Ishikawa (cell line): ENCODE measurements around the gene HEATR5B.

ENCODE experiments used
- CEBPB ChIP-seq: IDR thresholded peaks from 2 replicates; pipeline ENCODE4 v1.6.1; 2012
- CREB1 ChIP-seq: IDR thresholded peaks from 2 replicates; pipeline ENCODE4 v1.6.1; 2012; ENCODE audit warnings: low read depth
- EGR1 ChIP-seq: IDR thresholded peaks from 2 replicates; pipeline ENCODE4 v1.6.1; 2012
- EP300 ChIP-seq: IDR thresholded peaks from 2 replicates; pipeline ENCODE4 v1.6.1; 2012; ENCODE audit warnings: borderline replicate concordance
- FOXM1 ChIP-seq: IDR thresholded peaks from 2 replicates; pipeline ENCODE4 v1.6.1; 2012; ENCODE audit warnings: low read depth, borderline replicate concordance
- MAX ChIP-seq: IDR thresholded peaks from 2 replicates; pipeline ENCODE4 v1.6.1; 2012
- NFIC ChIP-seq: IDR thresholded peaks from 2 replicates; pipeline ENCODE4 v1.6.1; 2012
- RAD21 ChIP-seq: IDR thresholded peaks from 2 replicates; pipeline ENCODE4 v1.6.1; 2012; ENCODE audit warnings: low read depth
- REST ChIP-seq: IDR thresholded peaks from 2 replicates; pipeline ENCODE4 v1.6.1; 2012; ENCODE audit warnings: low read depth, mild to moderate bottlenecking
- TAF1 ChIP-seq: IDR thresholded peaks from 2 replicates; pipeline ENCODE4 v1.6.1; 2012; ENCODE audit warnings: low read depth, mild to moderate bottlenecking
- TCF12 ChIP-seq: IDR thresholded peaks from 2 replicates; pipeline ENCODE4 v1.6.1; 2012; ENCODE audit warnings: low read depth
- TEAD4 ChIP-seq: IDR thresholded peaks from 2 replicates; pipeline ENCODE4 v1.6.1; 2012
- USF1 ChIP-seq: IDR thresholded peaks from 2 replicates; pipeline ENCODE4 v1.6.1; 2012
- YY1 ChIP-seq: IDR thresholded peaks from 2 replicates; pipeline ENCODE4 v1.6.1; 2012; ENCODE audit warnings: low read depth
- ZBTB7A ChIP-seq: IDR thresholded peaks from 2 replicates; pipeline ENCODE4 v1.6.1; 2012; ENCODE audit warnings: low read depth

Gene HEATR5B

GRCh38 chr2:37102588-37102987 lies 18.4 kb upstream of the HEATR5B start:
- TF ChIP-seq TAF1, result no peak

GRCh38 chr2:37100054-37100453 lies 15.9 kb upstream of the HEATR5B start:
- no peak for TF ChIP-seq YY1
- no peak for TF ChIP-seq ZBTB7A
- no peak for TF ChIP-seq TCF12
- no peak for TF ChIP-seq REST
- no peak for TF ChIP-seq TEAD4
- no peak for TF ChIP-seq EGR1
- no peak for TF ChIP-seq CEBPB
- no peak for TF ChIP-seq FOXM1
- TF ChIP-seq EP300, result no peak
- TF ChIP-seq TAF1, result no peak
- no peak for TF ChIP-seq CREB1
- TF ChIP-seq USF1, result no peak
- no peak for TF ChIP-seq MAX
- TF ChIP-seq NFIC, result no peak
- TF ChIP-seq RAD21, result no peak

GRCh38 chr2:37098416-37099118 lies 14.4 kb upstream of the HEATR5B start:
- TF ChIP-seq EP300, result no peak
- TF ChIP-seq REST, result no peak
- TF ChIP-seq ZBTB7A, result no peak
- no peak for TF ChIP-seq TEAD4
- TF ChIP-seq EGR1, result no peak
- no peak for TF ChIP-seq MAX
- no peak for TF ChIP-seq FOXM1
- TF ChIP-seq CEBPB, result no peak
- TF ChIP-seq CREB1, result no peak
- TF ChIP-seq TCF12, result no peak
- no peak for TF ChIP-seq YY1
- no peak for TF ChIP-seq USF1

- TF ChIP-seq CEBPB (no peak), YY1 (no peak), ZBTB7A (no peak), TCF12 (no peak), TAF1 (no peak), EGR1 (no peak), FOXM1 (no peak), EP300 (no peak), MAX (no peak), NFIC (no peak)
These were observed 12.4 kb upstream of the HEATR5B start for GRCh38 chr2:37096568-37096967.

GRCh38 chr2:37091873-37092272 lies 7.7 kb upstream of the HEATR5B start:
- TF ChIP-seq REST, result no peak
- no peak for TF ChIP-seq TCF12
- TF ChIP-seq FOXM1, result no peak
